IPS-18a (cell line): Measurements from ENCODE around the gene MISP.
A peak's percentile ranks its signal among the peaks of the same experiment; 100 is the strongest.

Experiments used
- H3K27ac ChIP-seq: one replicate; pipeline ENCODE4 v1.5.1; 2013; ENCODE audit warnings: low read length
- H3K27me3 ChIP-seq: one replicate; pipeline ENCODE4 v1.6.1; 2013; ENCODE audit warnings: mild to moderate bottlenecking, low read length; ENCODE audit not compliant: control insufficient read depth, insufficient read depth
- H3K36me3 ChIP-seq: one replicate; pipeline ENCODE4 v1.6.1; 2013; ENCODE audit warnings: low read depth, low read length; ENCODE audit not compliant: control insufficient read depth
- H3K4me1 ChIP-seq: one replicate; pipeline ENCODE4 v1.6.1; 2013; ENCODE audit warnings: low read depth, low read length; ENCODE audit not compliant: control insufficient read depth
- H3K4me3 ChIP-seq: one replicate; pipeline ENCODE4 v1.5.1; 2013; ENCODE audit warnings: low read length
- H3K9ac ChIP-seq: one replicate; pipeline ENCODE4 v1.6.1; 2013; ENCODE audit warnings: mild to moderate bottlenecking, low read length, moderate library complexity
- H3K9me3 ChIP-seq: one replicate; pipeline ENCODE4 v1.6.1; 2013; ENCODE audit warnings: low read depth, low read length; ENCODE audit not compliant: control insufficient read depth

MISP gene

DNA sequence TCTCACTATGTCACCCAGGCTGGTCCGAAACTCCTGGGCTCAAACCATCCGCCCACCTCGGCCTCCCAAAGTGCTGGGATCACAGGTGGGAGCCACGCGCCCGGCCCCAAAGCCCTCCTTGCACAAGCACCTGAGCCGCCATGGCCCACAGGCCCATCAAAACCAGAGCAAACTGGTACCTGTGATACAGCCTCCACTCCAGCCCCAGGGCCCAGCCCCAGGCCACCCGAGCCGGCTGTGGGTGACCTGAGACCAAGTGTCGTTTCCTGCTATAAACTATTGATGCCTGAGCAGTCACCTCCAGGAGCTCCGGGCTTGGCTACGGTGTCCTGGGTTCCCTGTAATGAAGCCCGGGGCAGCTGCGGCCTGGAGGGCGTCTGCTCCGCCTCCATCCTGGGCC, 36.6 kb downstream of the MISP start:
- Histone ChIP-seq H3K9ac (no peak overlapping the region), H3K4me3 (no peak overlapping the region), H3K27ac (no peak overlapping the region), H3K27me3 (no peaks in the 10 kb centered on the region), H3K36me3 (no peaks in the 10 kb centered on the region), H3K9me3 (no peaks in the 10 kb centered on the region), H3K4me1 (peaks cover 21% of the 10 kb centered on the region)

DNA sequence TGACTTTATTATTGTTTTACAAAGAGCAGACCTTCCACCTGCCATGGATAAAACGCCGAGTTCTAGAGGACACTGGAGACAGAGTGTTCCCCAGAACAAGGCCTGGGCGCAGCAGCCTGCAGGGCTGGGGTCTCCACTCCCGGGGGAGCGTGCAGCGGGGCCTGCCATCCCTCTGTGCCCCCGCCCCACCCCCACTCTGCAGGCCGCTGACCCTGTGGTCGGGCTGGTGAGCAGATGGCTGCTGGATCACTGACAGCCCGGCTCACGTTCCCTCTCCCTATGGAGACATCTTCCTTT, 37.7 kb downstream of the MISP start:
- Histone ChIP-seq H3K4me3 (no peak overlapping the region), H3K27ac (no peak overlapping the region), H3K27me3 (no peaks in the 10 kb centered on the region), H3K36me3 (no peaks in the 10 kb centered on the region), H3K9me3 (no peaks in the 10 kb centered on the region), H3K4me1 (peaks cover 13% of the 10 kb centered on the region), H3K9ac (peak overlapping the region; percentile 40)

DNA sequence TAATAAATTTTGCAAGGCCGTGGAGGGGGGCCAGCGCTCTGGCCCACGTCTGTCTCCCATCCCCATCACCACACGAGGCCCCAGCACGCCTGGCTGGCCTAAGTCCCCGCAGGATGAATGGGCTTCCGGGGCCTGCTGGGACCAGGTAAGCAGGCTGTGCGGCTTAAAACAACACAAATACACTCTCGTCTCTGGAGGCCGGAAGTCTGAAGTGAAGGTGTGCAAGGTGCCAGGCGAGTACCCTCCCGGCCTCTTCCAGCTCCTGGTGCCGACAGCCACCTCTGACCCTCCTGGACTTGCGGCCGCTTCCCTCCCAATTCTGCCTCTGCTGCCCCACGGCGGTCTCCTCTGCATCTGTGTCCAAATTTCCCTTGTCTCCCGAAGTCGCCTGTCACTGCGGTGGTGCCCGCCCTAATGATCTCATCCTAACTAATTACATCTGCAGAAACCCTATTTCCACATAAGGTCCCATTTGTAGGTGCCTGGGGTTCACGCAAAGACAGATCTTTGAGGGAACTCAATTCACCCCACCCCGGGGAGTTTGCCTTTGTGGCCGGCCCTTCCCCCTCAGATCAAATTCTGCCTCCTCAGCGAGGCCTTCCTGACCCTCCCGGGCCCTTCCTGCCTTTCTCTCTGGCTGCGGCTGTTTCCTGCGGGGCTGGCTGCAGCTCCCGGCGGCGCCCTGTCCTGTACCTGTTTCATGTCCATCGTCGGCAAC, 38.2 kb downstream of the MISP start:
- H3K9ac ChIP-seq: peak overlapping the region; percentile 40

DNA sequence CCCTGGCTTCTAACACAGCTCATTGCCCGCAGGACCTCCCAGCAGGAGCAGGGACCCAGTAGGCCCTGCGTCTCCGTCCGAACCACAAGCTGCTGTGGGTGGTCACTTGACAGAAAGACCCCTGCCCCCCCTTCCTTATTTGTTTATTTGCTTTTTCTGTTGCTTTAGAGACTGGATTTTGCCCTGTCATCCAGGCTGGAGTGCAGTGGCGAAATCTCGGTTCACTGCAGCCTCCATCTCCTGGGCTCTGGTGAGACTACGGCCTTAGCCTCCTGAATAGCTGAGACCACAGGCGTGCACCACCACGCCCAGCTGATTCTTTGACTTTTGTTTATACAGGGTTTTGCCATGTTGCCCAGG, 38.8 kb downstream of the MISP start:
- H3K27me3 ChIP-seq: no peaks in the 10 kb centered on the region
- H3K9me3 ChIP-seq: no peaks in the 10 kb centered on the region
- H3K36me3 ChIP-seq: no peaks in the 10 kb centered on the region
- peaks cover 13% of the 10 kb centered on the region for H3K4me1 ChIP-seq
- no peak overlapping the region for H3K4me3 ChIP-seq
- peak overlapping the region; percentile 40 for H3K9ac ChIP-seq
- H3K27ac ChIP-seq: no peak overlapping the region

More for the DNA sequence above, 38.2 kb downstream of the MISP start:
- H3K27ac ChIP-seq: peak overlapping the region; percentile 9
- no peaks in the 10 kb centered on the region for H3K9me3 ChIP-seq
- H3K27me3 ChIP-seq: no peaks in the 10 kb centered on the region
- no peak overlapping the region for H3K4me3 ChIP-seq
- H3K4me1 ChIP-seq: peaks cover 13% of the 10 kb centered on the region
- no peaks in the 10 kb centered on the region for H3K36me3 ChIP-seq

DNA sequence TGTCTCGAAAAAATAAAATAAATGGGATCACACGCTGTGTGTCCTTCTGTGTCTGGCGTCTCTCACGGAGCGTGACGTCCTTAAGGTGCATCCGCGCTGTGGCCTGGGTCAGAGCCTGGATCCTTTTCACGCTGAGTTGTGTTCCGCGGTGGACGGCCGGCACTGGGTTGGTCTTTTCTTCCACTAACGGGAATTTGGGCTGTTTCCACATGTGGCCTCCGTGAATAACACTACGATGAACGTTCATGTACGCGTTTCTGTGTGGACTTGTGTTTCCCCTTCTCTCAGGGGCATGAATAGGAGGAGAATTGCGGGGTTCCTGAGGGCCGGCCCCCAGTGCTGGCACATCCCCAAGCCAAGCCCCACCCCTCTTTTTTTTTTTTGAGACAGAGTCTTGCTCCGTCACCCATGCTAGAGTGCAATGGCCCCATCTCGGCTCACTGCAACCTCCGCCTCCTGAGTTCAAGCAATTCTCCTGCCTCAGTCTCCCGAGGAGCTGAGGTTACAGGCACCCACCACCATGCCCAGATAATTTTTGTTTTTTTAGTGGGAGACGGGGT, 40.2 kb downstream of the MISP start:
- no peak overlapping the region for H3K9ac ChIP-seq
- no peaks in the 10 kb centered on the region for H3K9me3 ChIP-seq
- no peaks in the 10 kb centered on the region for H3K27me3 ChIP-seq
- no peaks in the 10 kb centered on the region for H3K36me3 ChIP-seq
- peaks cover 13% of the 10 kb centered on the region for H3K4me1 ChIP-seq
- no peak overlapping the region for H3K27ac ChIP-seq
- H3K4me3 ChIP-seq: no peak overlapping the region

DNA sequence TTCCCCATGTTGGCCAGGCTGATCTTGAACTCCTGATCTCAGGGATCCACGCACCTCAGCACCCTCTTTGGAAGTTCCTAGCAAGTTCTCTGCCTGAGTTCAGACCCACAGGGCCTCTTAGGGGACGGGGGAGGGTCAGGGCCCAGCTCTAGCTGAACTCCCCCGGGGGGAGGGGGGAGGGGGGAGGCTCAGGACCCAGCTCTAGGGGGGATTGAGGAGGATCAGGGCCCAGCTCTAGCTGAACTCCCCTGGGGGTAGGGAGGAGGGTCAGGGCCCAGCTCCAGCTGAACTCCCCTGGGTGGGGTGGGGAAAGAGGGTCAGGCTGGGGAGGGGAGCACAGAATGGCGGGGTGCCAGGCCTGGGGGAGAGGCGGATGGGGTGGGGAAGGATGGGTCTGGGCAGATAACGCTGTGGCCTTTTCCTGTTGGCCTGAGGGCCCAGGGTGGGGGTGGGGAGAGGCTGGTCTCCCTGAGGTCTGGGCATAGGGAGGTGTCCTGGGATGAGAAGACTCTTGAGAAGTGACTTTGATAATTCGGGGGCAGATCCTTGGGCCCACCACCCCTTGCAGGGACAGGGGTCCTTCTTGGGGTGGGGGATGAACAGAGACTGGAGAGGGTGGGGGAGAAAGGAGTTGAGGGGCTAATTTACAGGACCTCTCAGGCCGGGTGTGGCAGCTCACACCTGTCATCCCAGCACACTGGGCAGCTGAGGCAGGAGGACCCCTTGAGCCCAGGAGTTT, 40.8 kb downstream of the MISP start:
- H3K9me3 ChIP-seq: no peaks in the 10 kb centered on the region
- peaks cover 13% of the 10 kb centered on the region for H3K4me1 ChIP-seq
- no peaks in the 10 kb centered on the region for H3K36me3 ChIP-seq
- H3K9ac ChIP-seq: no peak overlapping the region
- no peaks in the 10 kb centered on the region for H3K27me3 ChIP-seq
- H3K27ac ChIP-seq: no peak overlapping the region
- H3K4me3 ChIP-seq: no peak overlapping the region

DNA sequence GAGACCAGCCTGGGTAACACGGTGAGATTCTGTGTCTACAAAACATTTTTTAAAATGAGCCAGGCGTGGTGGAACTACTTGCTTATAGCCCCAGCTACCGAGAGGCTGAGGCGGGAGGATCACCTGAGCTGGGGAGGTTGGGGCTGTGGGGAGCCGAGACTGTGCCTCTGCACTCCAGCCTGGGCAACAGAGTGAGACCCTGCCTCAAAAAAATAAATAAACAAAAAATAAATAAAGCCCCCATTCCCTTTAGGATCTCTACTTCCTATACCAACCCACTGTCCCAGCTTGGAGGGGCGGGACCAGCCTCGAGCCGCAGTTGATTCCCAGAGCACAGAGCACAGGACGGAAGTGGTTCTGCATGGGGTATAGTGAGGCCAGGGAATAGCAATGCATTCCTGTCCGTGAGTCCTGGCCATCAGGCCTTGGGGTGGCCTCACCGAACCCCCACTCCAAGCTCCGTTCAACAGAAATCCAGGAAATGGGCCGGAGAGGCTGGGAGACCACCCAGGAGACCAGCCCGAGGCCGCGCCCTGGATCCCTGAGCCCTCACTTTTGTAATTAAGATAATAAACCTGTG, 41.5 kb downstream of the MISP start:
- Histone ChIP-seq H3K4me3 (no peak overlapping the region), H3K9me3 (no peaks in the 10 kb centered on the region), H3K9ac (no peak overlapping the region), H3K4me1 (peaks cover 13% of the 10 kb centered on the region), H3K27ac (no peak overlapping the region), H3K27me3 (no peaks in the 10 kb centered on the region), H3K36me3 (no peaks in the 10 kb centered on the region)

DNA sequence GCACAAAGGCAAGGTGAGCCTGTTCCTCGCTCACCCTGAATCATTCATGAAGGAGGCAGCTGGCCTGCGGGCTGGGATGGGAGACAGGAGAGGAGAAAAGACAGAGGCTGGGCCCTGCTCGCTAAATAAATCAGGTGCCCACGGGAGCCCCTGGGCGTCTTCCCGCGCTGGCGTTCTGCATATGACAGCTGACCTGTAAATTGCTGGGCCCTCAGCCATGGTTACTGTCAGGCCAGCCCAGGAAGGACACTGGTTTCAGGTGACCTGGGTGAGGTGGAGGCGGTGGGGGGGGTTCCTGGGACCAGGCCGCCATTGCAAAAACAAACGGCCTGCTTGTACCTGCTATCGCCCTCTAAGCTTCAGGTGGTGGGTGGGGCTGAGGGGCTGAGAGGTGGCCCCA, 42.9 kb downstream of the MISP start:
- Histone ChIP-seq H3K9me3 (no peaks in the 10 kb centered on the region), H3K4me3 (no peak overlapping the region), H3K27ac (no peak overlapping the region), H3K36me3 (no peaks in the 10 kb centered on the region), H3K9ac (no peak overlapping the region), H3K27me3 (no peaks in the 10 kb centered on the region), H3K4me1 (peaks cover 10% of the 10 kb centered on the region)

DNA sequence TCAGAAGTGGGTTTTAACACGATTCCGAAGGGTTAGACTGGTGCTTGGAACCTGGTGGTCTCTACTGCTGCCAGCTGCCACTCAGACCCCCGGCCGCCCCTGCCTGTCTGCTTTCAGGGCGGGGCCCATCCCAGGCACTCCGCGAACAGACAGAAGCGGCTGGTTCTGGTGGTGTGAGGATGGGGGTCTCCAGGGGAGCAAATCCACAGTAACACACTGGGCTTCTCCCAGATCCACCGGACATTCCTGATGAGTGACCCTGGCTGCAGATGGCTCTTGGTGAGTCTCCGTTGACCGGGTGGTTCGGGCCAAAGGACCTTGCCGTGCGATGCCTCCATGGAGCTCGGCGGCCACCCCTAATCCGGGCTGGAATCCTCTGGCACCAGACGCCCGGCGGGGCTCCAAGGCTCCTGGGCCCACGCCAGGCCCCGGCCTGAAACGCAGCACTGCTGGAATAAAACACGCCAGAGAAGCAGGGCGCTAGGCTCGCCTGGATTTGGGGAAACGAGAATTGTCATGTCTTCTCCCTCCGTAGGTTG, 44.2 kb downstream of the MISP start:
- H3K4me3 ChIP-seq: no peak overlapping the region
- no peaks in the 10 kb centered on the region for H3K9me3 ChIP-seq
- H3K27ac ChIP-seq: no peak overlapping the region
- peaks cover 6% of the 10 kb centered on the region for H3K4me1 ChIP-seq
- H3K36me3 ChIP-seq: peaks cover 10% of the 10 kb centered on the region
- no peak overlapping the region for H3K9ac ChIP-seq
- no peaks in the 10 kb centered on the region for H3K27me3 ChIP-seq

DNA sequence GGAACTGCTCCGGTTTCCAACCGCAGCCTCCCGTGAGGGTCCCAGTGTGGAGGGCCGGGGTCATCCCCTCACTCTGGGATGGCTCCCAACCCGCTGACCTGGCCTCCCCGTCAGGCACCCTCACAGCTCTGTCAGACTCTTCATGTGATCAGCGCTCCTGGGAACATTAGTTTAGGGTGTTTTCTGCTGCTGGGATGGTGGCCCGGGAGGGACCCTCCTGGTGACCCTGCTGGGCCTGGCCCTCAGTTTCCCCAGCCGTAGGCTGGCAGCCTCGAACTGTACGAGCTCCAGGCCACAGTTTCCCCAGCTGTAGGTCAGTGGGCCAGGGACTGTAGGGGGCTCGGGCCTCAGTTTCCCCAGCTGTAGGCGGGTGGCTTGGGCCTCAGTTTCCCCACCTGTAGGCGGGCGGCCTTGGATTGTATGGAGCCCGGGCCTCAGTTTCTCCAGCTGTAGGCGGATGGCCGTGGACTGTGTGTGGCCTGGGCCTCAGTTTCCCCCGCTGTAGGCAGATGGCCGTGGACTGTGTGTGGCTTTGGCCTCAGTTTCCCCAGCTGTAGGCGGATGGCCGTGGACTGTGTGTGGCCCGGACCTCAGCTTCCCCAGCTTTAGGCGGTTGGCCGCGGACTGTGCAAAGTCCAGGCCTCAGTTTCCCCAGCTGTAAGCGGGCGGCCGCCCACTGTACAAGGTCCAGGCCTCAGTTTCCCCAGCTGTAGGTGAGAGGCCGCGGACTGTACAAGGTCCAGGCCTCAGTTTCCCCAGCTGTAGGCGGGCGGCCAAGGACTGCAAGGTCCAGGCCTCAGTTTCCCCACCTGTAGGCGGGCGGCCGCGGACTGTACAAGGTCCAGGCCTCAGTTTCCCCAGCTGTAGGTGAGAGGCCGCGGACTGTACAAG, 45.0 kb downstream of the MISP start:
- H3K36me3 ChIP-seq: peaks cover 17% of the 10 kb centered on the region
- H3K4me1 ChIP-seq: peaks cover 10% of the 10 kb centered on the region
- H3K9ac ChIP-seq: no peak overlapping the region
- peak overlapping the region; percentile 61 for H3K4me3 ChIP-seq
- H3K9me3 ChIP-seq: no peaks in the 10 kb centered on the region
- no peak overlapping the region for H3K27ac ChIP-seq
- H3K27me3 ChIP-seq: no peaks in the 10 kb centered on the region
